ENCODE data around the gene ACTN4.
A peak's percentile ranks its signal among the peaks of the same experiment; 100 is the strongest.
"Not testable (repeated sequence)": the region's sequence is repeated elsewhere in the genome, so short reads cannot be mapped to it uniquely, and the experiment has no call there.

The ACTN4 gene

DNA sequence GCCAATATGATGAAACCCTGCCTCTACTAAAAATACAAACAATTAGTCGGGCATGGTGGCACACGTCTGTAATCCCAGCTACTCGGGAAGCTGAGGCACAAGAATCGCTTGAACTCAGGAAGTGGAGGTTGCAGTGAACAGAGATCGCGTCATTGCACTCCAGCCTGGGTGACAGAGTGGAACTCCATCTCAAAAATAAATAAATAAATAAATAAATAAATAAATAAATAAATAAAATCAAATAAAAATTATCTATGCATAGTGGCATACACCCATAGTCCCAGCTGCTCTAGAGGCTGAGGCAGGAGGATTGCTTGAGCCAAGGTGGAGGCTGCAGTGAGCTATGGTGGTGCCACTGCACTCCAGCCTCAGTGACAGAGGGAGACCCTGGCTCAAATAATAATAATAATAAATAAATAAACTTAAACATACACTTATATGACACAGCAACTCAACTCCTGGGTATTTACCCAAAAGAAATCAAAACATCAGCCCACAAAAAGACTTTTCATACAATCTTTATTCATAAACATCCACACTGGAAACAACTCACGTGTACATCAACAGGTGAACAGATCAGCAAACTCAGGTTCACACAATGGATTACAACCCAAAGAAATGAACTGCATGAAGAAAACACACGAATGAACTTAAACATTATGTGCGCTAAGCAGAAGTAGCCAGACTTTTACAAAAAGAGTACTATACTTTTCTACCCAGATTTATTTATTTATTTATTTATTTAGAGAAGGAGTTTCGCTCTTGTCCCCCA, 119.0 kb downstream of the ACTN4 start:
- POLR2A ChIA-PET = no interaction called here
- H3K4me3 ChIP-seq (ENCODE audit: low read depth, low read length) = no peak overlapping the region
- TF ChIP-seq, protein P1, sequence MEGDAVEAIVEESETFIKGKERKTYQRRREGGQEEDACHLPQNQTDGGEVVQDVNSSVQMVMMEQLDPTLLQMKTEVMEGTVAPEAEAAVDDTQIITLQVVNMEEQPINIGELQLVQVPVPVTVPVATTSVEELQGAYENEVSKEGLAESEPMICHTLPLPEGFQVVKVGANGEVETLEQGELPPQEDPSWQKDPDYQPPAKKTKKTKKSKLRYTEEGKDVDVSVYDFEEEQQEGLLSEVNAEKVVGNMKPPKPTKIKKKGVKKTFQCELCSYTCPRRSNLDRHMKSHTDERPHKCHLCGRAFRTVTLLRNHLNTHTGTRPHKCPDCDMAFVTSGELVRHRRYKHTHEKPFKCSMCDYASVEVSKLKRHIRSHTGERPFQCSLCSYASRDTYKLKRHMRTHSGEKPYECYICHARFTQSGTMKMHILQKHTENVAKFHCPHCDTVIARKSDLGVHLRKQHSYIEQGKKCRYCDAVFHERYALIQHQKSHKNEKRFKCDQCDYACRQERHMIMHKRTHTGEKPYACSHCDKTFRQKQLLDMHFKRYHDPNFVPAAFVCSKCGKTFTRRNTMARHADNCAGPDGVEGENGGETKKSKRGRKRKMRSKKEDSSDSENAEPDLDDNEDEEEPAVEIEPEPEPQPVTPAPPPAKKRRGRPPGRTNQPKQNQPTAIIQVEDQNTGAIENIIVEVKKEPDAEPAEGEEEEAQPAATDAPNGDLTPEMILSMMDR (IDR thresholded peaks at IDR 0.05; ENCODE audit: insufficient read depth, low read length, missing control alignments) = no peak
- CTCF ChIA-PET = no interaction called here
- no peak for DNase-seq (ENCODE audit: low read depth, low spot score)

DNA sequence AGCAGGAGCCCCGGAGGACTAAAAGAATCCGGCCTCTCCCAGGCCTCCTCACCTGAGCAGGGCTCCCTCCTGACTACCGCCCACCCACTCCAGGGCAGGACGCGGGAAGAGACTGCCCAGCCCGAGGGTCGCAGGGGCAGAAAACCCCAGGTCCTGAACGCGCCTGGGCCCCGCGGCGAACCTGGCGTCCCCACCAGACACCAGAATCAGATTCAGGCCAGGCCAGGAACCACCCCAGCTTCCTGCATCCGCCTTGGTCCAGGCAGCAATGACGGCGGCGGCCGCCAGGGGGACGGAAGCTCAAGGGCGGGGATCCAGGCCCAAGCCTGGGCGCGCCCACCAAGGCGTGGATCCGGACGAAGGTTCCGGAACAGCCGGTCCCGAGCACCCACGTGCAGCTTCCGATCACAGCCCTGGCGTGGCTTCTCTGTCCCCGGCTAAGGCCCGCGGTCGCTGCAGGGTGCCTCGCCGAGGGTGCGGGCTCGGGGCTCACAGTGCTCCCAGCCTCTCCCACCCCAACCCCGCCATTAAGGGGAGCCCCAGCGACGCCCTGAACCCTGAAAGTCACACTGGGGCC, 122.3 kb downstream of the ACTN4 start:
- ChIA-PET POLR2A (interaction anchor here (0.6 to 1.1 kb wide), 3 partner anchors 23 to 79 kb away, joined by 3 to 5 read pairs (median 4); no protein-coding TSS in a partner anchor), CTCF (interaction anchor here (0.6 to 2.0 kb wide), 31 partner anchors 9 to 192 kb away, joined by 3 to 25 read pairs (median 4); partner anchors contain the start of genes CAPN12 and LGALS7B)
- H3K4me3 ChIP-seq (ENCODE audit: low read depth, low read length) = peak overlapping the region; percentile 18; the same call in 1 of the 2 replicates
- TF ChIP-seq, protein P1 (IDR thresholded peaks at IDR 0.05; ENCODE audit: insufficient read depth, low read length, missing control alignments) = peak; percentile 81
- DNase-seq (ENCODE audit: low read depth, low spot score) = no peak

DNA sequence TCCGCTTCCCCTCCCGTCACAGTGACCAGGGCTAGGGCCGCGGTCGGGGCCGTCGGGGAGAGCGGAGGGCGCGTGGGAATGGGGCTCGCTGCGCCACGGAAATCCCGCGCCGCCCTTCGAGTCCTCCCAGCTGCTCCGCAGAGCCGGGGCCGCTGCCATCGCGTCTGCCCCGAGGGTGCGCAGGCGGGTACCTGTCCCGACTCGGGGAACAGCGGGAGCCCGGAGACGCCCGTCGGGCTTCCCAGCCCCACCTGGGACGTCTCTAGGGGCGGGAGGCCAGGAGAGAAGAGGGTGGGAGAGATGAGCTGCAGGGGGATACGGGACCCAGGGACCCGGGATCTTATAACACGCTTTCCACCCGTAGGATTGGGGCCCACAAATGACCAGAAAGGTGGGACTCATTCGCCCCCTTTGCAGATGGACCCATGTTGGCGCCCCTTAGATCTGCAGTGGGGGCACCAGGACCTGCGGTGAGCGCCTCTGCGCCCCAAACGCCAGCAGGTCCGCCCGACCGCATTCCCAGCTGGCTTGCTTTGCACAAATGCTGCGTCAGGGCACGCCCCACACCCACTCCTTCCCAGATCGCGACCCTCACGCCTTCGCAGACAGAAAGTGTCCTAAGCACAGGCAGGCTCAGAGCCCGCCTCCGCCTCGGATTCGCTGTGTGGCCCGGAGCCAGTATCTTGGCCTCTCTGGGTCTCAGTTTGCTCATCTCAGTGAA, 122.9 kb downstream of the ACTN4 start:
- ChIA-PET POLR2A (interaction anchor here (1.0 to 1.1 kb wide), 2 partner anchors 22 to 79 kb away, joined by 4 to 5 read pairs; no protein-coding TSS in a partner anchor), CTCF (interaction anchor here (0.7 to 2.0 kb wide), 18 partner anchors 8 to 190 kb away, joined by 3 to 25 read pairs (median 5); partner anchors contain the start of genes CAPN12 and LGALS7B)
- not testable (repeated sequence) for DNase-seq (ENCODE audit: low read depth, low spot score); H3K4me3 ChIP-seq (ENCODE audit: low read depth, low read length)

DNA sequence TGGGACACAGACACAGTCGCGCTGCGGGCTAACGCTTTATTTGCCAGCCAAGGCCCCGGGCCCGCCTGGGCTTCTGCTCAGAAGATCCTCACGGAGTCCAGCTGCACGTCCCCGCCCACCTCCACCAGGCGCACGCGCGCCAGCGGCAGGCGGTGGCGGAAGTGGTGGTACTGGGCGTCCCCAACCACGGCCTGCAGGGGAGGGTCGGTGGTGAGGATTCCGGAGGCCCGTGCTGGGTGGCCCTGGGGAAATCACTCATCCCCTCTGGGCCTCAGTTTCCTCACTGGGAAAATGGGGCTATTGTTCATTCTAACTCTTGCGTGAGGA, 123.5 kb downstream of the ACTN4 start:
- CTCF ChIA-PET; H3K4me3 ChIP-seq (ENCODE audit: low read depth, low read length); POLR2A ChIA-PET; DNase-seq (ENCODE audit: low read depth, low spot score): not testable (repeated sequence)

DNA sequence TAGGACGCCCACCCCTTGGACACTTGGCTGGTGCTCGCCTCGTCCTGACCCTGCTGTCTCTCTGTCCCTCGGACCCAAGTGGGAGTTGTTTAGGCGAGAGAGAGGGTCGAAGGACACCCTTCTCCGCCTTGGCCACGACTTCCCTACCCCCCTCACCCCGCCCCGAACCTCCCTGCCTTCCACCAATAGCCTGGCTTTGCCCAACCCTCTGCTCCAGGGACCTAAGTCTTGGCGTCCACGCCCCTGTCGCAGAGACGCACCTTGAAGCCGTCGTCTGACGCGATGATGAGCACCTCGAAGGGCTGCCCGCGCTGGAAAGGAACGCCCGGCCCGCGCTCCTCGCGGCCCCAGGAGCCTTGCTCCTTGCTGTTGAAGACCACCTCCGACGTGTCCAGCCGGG, 124.1 kb downstream of the ACTN4 start:
- DNase-seq (ENCODE audit: low read depth, low spot score); H3K4me3 ChIP-seq (ENCODE audit: low read depth, low read length); POLR2A ChIA-PET; CTCF ChIA-PET: not testable (repeated sequence)

DNA sequence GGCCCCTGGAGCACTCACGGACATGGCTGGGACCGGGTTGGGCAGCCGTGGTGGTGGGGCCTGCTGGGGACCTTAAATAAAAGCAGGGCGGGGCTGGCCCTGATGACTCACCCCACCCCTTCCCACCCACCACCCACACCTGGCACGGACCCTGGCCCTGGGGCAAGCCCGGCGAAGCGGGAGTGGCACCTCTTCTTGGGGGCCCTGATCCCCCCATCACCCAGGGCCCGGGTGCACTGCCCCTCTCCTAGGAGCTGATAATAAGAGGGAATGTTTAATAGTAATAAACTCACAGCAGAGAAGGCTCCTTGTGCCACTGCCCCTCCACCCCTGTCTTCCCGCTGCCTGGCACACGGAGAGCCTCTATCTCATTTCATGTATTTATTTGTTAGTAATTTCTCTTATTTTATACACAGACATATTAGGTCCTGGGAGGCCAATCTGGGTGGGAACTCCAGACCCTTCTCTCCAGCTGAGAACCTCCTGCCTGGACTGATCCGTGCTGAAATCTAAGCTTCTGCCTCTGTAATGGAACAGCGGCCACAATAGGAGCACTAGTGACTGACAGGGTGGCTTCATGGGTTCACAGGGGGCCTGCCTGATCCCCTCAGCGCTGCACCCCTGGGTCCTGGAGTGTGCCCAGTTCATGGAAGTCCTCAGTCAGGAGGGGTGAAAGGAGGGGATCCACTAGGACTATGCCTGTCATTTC, 126.2 kb downstream of the ACTN4 start, which contains the start of gene LGALS7:
TSS of gene LGALS7 (minus strand) at position 49 of the 709 bp plus-strand sequence. CDS start at position 24, 25 bp downstream.
- ChIA-PET CTCF (no interaction called here), POLR2A (interaction anchor here (0.6 kb wide), 1 partner anchor 38 kb away, joined by 3 read pairs; no protein-coding TSS in a partner anchor)
- TF ChIP-seq, protein P1 (IDR thresholded peaks at IDR 0.05; ENCODE audit: insufficient read depth, low read length, missing control alignments) = no peak

DNA sequence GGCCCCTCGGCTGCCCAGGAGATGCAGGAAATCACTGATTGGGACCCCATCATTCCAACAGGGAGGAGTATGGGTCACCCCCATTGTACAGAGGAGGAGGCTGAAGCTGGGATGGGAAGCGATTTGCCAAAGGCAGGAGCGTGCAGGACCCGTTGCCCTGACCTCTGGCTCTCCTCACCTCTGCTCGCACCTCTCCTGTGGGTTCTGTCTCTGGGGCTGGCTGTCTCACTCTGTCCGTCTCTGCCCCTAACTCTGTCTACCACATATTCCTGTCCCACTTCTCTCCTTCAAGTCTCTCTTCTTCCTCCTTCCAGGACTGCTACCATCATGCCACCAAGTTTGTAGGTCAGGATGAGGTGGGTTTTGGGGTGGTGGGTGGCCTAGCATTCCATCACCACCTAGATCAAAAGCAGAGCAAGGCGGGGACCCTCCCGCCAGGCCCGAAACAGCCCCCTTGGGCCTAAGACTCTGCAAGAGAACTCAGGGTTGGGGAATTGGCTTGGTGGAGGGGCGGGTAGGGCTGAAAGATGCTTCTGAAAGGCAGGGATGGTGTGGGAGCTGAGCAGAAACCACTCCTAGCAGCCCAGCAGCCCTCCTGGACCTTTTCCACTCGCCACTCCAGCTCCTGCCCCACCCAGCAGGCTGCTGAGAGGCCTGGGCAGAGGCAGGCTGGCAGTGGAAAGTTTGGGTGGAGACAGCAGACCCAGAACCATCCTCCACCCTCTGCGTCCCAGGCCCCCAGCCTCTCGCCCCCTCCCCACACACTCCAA, 126.9 kb downstream of the ACTN4 start:
- POLR2A ChIA-PET = interaction anchor here (0.6 kb wide), 1 partner anchor 38 kb away, joined by 3 read pairs; no protein-coding TSS in a partner anchor
- CTCF ChIA-PET = interaction anchor here (1.0 kb wide), 1 partner anchor 12 kb away, joined by 3 read pairs; no protein-coding TSS in a partner anchor
- no peak overlapping the region for H3K4me3 ChIP-seq (ENCODE audit: low read depth, low read length)

More for the DNA sequence above, 126.2 kb downstream of the ACTN4 start, which contains the start of gene LGALS7:
- H3K4me3 ChIP-seq (ENCODE audit: low read depth, low read length) = no peak within 1 kb of the TSS
- DNase-seq (ENCODE audit: low read depth, low spot score) = no peak

More for the DNA sequence above, 126.9 kb downstream of the ACTN4 start:
- TF ChIP-seq, protein P1 (IDR thresholded peaks at IDR 0.05; ENCODE audit: insufficient read depth, low read length, missing control alignments) = no peak
- no peak for DNase-seq (ENCODE audit: low read depth, low spot score)

All from AG04449 (cell line).